ENCODE results near the gene DNAH17. TPM values are rescaled to one million over a fixed set of nuclear protein-coding genes. Genes with fewer than 3 reads are reported as not detected.

Gene DNAH17
- total and polyA plus RNA-seq, 2 of the 13 experiments (the other 11 are each of a cell fraction or from before 2014, with no cell fraction given) = 0.86 to 1.6 TPM

GRCh38 chr17:78409191-78409928, 167.8 kb downstream of the DNAH17 start:
- DNase-seq (ENCODE audit: low spot score) = no peak
- CTCF ChIA-PET (ENCODE audit: low intra/inter-chr PET ratio, low total read pairs) = no interaction called here
- no peaks in the 10 kb centered on the region for H3K79me2 ChIP-seq (ENCODE audit: insufficient read depth, low read length)

GRCh38 chr17:78408476-78409050, 168.6 kb downstream of the DNAH17 start:
- Histone ChIP-seq H3K27ac (ENCODE audit: extremely low read length, insufficient read depth, low read length) (no peak overlapping the region), H3K4me3 (replicated peaks in 1 of 3; ENCODE audit: insufficient read depth in 1 of 3, low read depth in 2 of 3, low read length in 3 of 3) (no peak overlapping the region), H3K9me3 (ENCODE audit: low read length) (no peaks in the 10 kb centered on the region), H3K4me2 (ENCODE audit: low read depth, low read length) (no peak overlapping the region), H4K20me1 (ENCODE audit: insufficient read depth, low read length) (peaks cover 23% of the 10 kb centered on the region; the same call in 1 of the 2 replicates), H2AFZ (ENCODE audit: low read length) (no peak overlapping the region), H3K27me3 (ENCODE audit: control insufficient read depth in 1 of 2, insufficient read depth in 2 of 2, low read length in 2 of 2) (no peaks in the 10 kb centered on the region), H3K36me3 (replicated peaks in 1 of 2; ENCODE audit: control insufficient read depth in 1 of 2, insufficient read depth in 2 of 2, low read length in 2 of 2) (peaks cover 22 to 54% of the 10 kb centered on the region in 2 experiments; a peak in 4 of 5 replicates), H3K4me1 (ENCODE audit: insufficient read depth, low read length) (no peaks in the 10 kb centered on the region), H3K79me2 (ENCODE audit: insufficient read depth, low read length) (no peaks in the 10 kb centered on the region), H3K9ac (ENCODE audit: insufficient read depth, low read depth, low read length) (no peak overlapping the region)
- 96% methylated on average over 23 of the region's 23 CpGs for WGBS (ENCODE audit: low lambda C conversion rate)
- no peak for FAIRE-seq
- peak; percentile 42 for TF ChIP-seq AGO2 (optimal IDR thresholded peaks at IDR 0.05; ENCODE audit: low read depth, low read length)
- TF ChIP-seq SRF (IDR thresholded peaks at IDR 0.05; ENCODE audit: low read depth, low read length) = no peak
- TF ChIP-seq YY1 (IDR thresholded peaks at IDR 0.05; ENCODE audit: insufficient read depth, insufficient replicate concordance, low read depth, low read length) = no peak
- TF ChIP-seq AGO1 (IDR thresholded peaks at IDR 0.05; ENCODE audit: low read depth, low read length, poor library complexity, severe bottlenecking) = no peak
- no peak for TF ChIP-seq ZZZ3 (CRISPR knock-in tag; IDR thresholded peaks at IDR 0.05; ENCODE audit: borderline replicate concordance)
- POLR2A ChIA-PET = no interaction called here
- ATAC-seq = no peak
- DNase-seq (ENCODE audit: low spot score) = no peak
- in situ Hi-C loops (cut with HindIII; ENCODE audit: extremely low pct_ligation_motif_present, low pct_unique_long_range_greater_than_20kb) = no loop called here
- intact Hi-C loops (cut with micrococcal nuclease; ENCODE audit: unreplicated experiment) = no loop called here
- CTCF ChIA-PET (ENCODE audit: low intra/inter-chr PET ratio, low total read pairs) = no interaction called here
- BruUV-seq (replicated peaks) = no TSS peak

More at GRCh38 chr17:78409191-78409928, 167.8 kb downstream of the DNAH17 start:
- H2AFZ ChIP-seq (ENCODE audit: low read length) = no peak overlapping the region
- FAIRE-seq (no peak), ATAC-seq (no peak)
- H3K27ac ChIP-seq (ENCODE audit: extremely low read length, insufficient read depth, low read length) = no peak overlapping the region
- intact Hi-C loops (cut with micrococcal nuclease; ENCODE audit: unreplicated experiment) (no loop called here), in situ Hi-C loops (cut with HindIII; ENCODE audit: extremely low pct_ligation_motif_present, low pct_unique_long_range_greater_than_20kb) (no loop called here)
- 98% methylated on average over 12 of the region's 12 CpGs for WGBS (ENCODE audit: low lambda C conversion rate)
- BruUV-seq (replicated peaks) = no TSS peak
- no peak overlapping the region for H3K4me2 ChIP-seq (ENCODE audit: low read depth, low read length)
- H3K27me3 ChIP-seq (ENCODE audit: control insufficient read depth in 1 of 2, insufficient read depth in 2 of 2, low read length in 2 of 2) = no peaks in the 10 kb centered on the region
- H3K4me3 ChIP-seq (replicated peaks in 1 of 3; ENCODE audit: insufficient read depth in 1 of 3, low read depth in 2 of 3, low read length in 3 of 3) = no peak overlapping the region
- peaks cover 22 to 46% of the 10 kb centered on the region in 2 experiments for H3K36me3 ChIP-seq (replicated peaks in 1 of 2; ENCODE audit: control insufficient read depth in 1 of 2, insufficient read depth in 2 of 2, low read length in 2 of 2)
- POLR2A ChIA-PET = no interaction called here
- H3K4me1 ChIP-seq (ENCODE audit: insufficient read depth, low read length) = no peaks in the 10 kb centered on the region
- peaks cover 23% of the 10 kb centered on the region; the same call in 1 of the 2 replicates for H4K20me1 ChIP-seq (ENCODE audit: insufficient read depth, low read length)
- no peak overlapping the region for H3K9ac ChIP-seq (ENCODE audit: insufficient read depth, low read depth, low read length)
- H3K9me3 ChIP-seq (ENCODE audit: low read length) = no peaks in the 10 kb centered on the region
- TF ChIP-seq TAF1 (CRISPR knock-in tag; IDR thresholded peaks at IDR 0.05) (no peak), FOXO1 (CRISPR knock-in tag; IDR thresholded peaks at IDR 0.05) (no peak), JUND (CRISPR knock-in tag; IDR thresholded peaks at IDR 0.05) (no peak)

Data from HepG2 (cell line).